Psoas muscle (tissue), 8 donors: Measurements from ENCODE around the gene LDLR. TPM values are rescaled to one million over a fixed set of nuclear protein-coding genes. Genes with fewer than 3 reads are reported as not detected.
"Not testable (repeated sequence)": the region's sequence is repeated elsewhere in the genome, so short reads cannot be mapped to it uniquely, and the experiment has no call there.

Source experiments
- ATAC-seq, 4 donors: fragments of 200-7000 bp; cut with Tn5 transposase; one replicate each; pipeline ENCODE4 v1.9.1; 2020; ENCODE audit warnings: moderate library complexity in 3 of 4, mild to moderate bottlenecking in 2 of 4
- DNase-seq, 2 donors: peaks; one replicate each; pipeline ENCODE4 v3.0.0-alpha.2; 2020
- H3K27ac ChIP-seq: fragments of 200-600 bp; one replicate; pipeline ENCODE4 v1.8.0; 2022
- H3K27me3 ChIP-seq, 3 donors: fragments of 200-600 bp in 1 of 3; one replicate each; pipeline versions ENCODE4 v1.6.1 to v1.8.0; 2013 to 2022; ENCODE audit warnings: low read length in 2 of 3, mild to moderate bottlenecking in 2 of 3, moderate library complexity in 1 of 3; ENCODE audit not compliant: insufficient read depth in 3 of 3
- H3K36me3 ChIP-seq, 2 donors: fragments of 200-600 bp in 1 of 2; one replicate each; pipeline versions ENCODE4 v1.6.1 to v1.8.0; 2013 to 2022; ENCODE audit warnings: low read depth in 1 of 2, mild to moderate bottlenecking in 1 of 2, moderate library complexity in 1 of 2; ENCODE audit not compliant: insufficient read depth in 1 of 2
- H3K4me1 ChIP-seq: fragments of 200-600 bp; one replicate; pipeline ENCODE4 v1.8.0; 2022
- H3K4me3 ChIP-seq: fragments of 200-600 bp; one replicate; pipeline ENCODE4 v1.8.0; 2022; ENCODE audit warnings: mild to moderate bottlenecking
- H3K9me3 ChIP-seq: fragments of 200-600 bp; one replicate; pipeline ENCODE4 v1.8.0; 2022
- CTCF ChIP-seq: fragments of 200-600 bp; IDR thresholded peaks from one replicate; pipeline ENCODE4 v1.8.0; 2022; ENCODE audit warnings: antibody characterized with exemption
- WGBS, 3 donors: extraction: QIAGEN DNeasy Blood & Tissue Kit; methylation state at CpG; one replicate each; pipeline versions ENCODE4 v1.1.6 to v1.1.7; 2013; 5-methylcytosine and 5-hydroxymethylcytosine counted together
- intact Hi-C, 2 donors: fragments of 100-400 bp; cut with DNase I; formaldehyde crosslinking; loops; one replicate each; pipeline versions ENCODE4 v1.11.0 to v1.14.2; 2022
- polyA plus RNA-seq, 3 donors: library from polyadenylated mRNA; stranded (reverse); fragments of 200-250 nt; gene quantifications; one replicate each; pipeline ENCODE4 v1.2.3, GENCODE V29; 2013
- total RNA-seq, 4 donors: library from RNA; stranded (reverse); fragmentation: NEBNext Ultra II Directional in 2 of 4; extraction: Animal tissue kit (Norgen Biotek cat#: 25700) in 2 of 4; gene quantifications; one replicate each; pipeline versions ENCODE4 v1.2.1 to v1.2.4, GENCODE V29; 2021 to 2023
- donor health status: healthy with polysubstance abuse.
- donor health status: DM: no; HTN: no; CAD: no; lungs with moderate emphysema.
- donor health status: Bipolar disorder and iron deficiency.
- donor health status: healthy.
- donor health status: DM: yes; HTN: yes; CAD: no.
- donor health status: DM: no; HTN: no; CAD: no.
- donor health status: DM: no; HTN: no; CAD: no.
- donor health status: DM: yes; HTN: yes; CAD: no.

LDLR gene
- total and polyA plus RNA-seq, 7 donors = 1.7 to 10.1 (median 3.4) TPM

GRCh38 chr19:11078893-11079292 is 10.4 kb upstream of the LDLR start:
- no peak overlapping the region for H3K4me3 ChIP-seq
- DNase-seq = no peak
- intact Hi-C loops = no loop called here
- no peaks in the 10 kb centered on the region for H3K9me3 ChIP-seq
- ATAC-seq = no peak
- no peaks in the 10 kb centered on the region for H3K27me3 ChIP-seq
- H3K4me1 ChIP-seq = no peaks in the 10 kb centered on the region
- no peak for TF ChIP-seq CTCF
- H3K27ac ChIP-seq = no peak overlapping the region
- 95 to 97% (median 96%) methylated on average over 11 of the region's 11 CpGs for WGBS, 3 donors
- no peaks in the 10 kb centered on the region for H3K36me3 ChIP-seq

DNA sequence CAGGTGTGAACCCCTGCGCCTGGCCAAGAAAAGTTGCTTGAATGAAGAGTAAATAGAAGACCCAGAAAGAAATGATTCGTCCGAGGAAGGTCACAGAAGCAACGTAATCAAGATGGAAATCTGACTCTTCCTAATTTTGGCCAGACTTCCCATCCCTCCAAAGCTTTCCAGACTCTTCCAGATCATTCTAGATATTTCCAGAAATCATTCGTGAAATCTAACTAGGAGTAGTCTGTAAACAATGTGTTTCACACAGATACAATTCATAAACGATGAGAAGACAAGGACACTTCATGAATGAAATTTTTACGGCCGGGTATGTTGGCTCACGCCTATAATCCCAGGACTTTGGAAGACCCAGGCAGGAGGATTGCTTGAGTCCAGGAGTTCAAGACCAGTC is 9.3 kb upstream of the LDLR start:
- H3K36me3 ChIP-seq = no peaks in the 10 kb centered on the region
- no peak for ATAC-seq
- H3K4me3 ChIP-seq = no peak overlapping the region
- DNase-seq = no peak
- no peak for TF ChIP-seq CTCF
- H3K9me3 ChIP-seq = no peaks in the 10 kb centered on the region
- H3K27ac ChIP-seq = no peak overlapping the region
- intact Hi-C loops = no loop called here
- 77 to 84% (median 79%) methylated on average over 9 of the region's 9 CpGs for WGBS, 3 donors
- no peaks in the 10 kb centered on the region for H3K27me3 ChIP-seq
- peaks cover 1% of the 10 kb centered on the region for H3K4me1 ChIP-seq

DNA sequence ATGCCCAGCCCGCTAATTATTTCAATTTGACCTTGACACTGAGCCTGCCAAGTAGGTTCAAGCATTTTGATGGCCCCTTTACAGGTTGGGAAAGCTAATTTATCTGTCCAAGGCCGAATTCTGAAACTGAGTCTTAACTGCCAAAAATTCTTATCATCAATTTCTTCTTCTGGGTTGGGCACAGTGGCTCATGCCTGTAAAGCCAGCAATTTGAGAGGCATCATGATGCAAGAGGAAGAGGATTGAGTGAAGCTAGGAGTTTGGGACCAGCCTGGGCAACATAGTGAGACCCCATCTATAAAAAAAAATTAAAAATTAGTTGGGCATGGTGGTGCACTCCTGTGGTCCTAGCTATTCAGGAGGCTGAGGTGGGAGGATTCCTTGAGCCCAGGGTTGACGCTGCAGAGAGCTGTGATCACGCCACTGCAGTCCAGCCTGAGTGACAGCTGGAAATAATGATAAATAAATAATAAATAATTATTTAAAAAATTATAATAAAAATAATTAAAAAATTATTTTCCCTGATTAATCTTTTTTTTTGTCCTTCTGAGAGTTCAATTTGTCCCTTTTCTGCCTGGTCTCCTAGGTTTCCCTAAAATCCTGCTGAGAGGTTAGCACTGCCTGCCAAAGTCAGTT is 1.3 kb upstream of the LDLR start:
- Histone ChIP-seq H3K36me3 (no peaks in the 10 kb centered on the region), H3K4me1 (peaks cover 18% of the 10 kb centered on the region), H3K4me3 (no peak overlapping the region), H3K27ac (no peak overlapping the region), H3K27me3 (peaks cover 0 to 46% (median 6%) of the 10 kb centered on the region in 3 donors), H3K9me3 (no peaks in the 10 kb centered on the region)
- no peak for DNase-seq
- intact Hi-C loops = no loop called here
- no peak for TF ChIP-seq CTCF
- ATAC-seq = no peak
- 83 to 93% (median 84%) methylated on average over 4 of the region's 4 CpGs for WGBS, 3 donors

DNA sequence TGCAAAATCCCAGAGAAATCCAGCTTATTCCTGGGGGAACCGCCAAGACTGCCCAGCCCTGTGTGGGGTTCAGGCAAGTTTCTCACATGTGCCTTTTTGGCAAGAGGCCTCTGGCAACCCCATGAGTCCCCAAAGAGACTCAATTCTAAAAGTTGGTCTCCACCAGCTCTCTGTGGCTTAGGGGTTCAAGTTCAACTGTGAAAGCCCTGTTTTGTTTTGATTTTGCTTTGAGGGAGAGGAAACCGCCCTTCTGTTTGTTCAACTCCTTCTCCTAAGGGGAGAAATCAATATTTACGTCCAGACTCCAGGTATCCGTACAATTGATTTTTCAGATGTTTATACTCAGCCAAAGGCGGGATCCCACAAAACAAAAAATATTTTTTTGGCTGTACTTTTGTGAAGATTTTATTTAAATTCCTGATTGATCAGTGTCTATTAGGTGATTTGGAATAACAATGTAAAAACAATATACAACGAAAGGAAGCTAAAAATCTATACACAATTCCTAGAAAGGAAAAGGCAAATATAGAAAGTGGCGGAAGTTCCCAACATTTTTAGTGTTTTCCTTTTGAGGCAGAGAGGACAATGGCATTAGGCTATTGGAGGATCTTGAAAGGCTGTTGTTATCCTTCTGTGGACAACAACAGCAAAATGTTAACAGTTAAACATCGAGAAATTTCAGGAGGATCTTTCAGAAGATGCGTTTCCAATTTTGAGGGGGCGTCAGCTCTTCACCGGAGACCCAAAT is 583 bp upstream of the LDLR start:
- 25 to 34% (median 27%) methylated on average over 11 of the region's 11 CpGs for WGBS, 3 donors
- intact Hi-C loops = no loop called here
- DNase-seq = no peak
- H3K36me3 ChIP-seq = no peaks in the 10 kb centered on the region
- H3K9me3 ChIP-seq = no peaks in the 10 kb centered on the region
- H3K4me3 ChIP-seq = peak overlapping the region; percentile 70
- no peak for ATAC-seq
- peaks cover 18% of the 10 kb centered on the region for H3K4me1 ChIP-seq
- peak overlapping the region; percentile 76 for H3K27ac ChIP-seq
- peaks cover 0 to 50% (median 6%) of the 10 kb centered on the region in 3 donors for H3K27me3 ChIP-seq
- no peak for TF ChIP-seq CTCF

DNA sequence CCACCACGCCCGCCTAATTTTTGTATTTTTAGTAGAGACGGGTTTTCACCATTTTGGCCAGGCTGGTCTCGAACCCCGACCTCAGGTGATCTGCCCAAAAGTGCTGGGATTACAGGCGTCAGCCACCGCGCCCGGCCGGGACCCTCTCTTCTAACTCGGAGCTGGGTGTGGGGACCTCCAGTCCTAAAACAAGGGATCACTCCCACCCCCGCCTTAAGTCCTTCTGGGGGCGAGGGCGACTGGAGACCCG is 676 bp downstream of the LDLR start:
- 0% methylated on average over 15 of the region's 15 CpGs for WGBS, 3 donors
- Histone ChIP-seq H3K27ac (peak overlapping the region; percentile 76), H3K4me1 (peaks cover 22% of the 10 kb centered on the region), H3K27me3 (peaks cover 0 to 59% (median 6%) of the 10 kb centered on the region in 3 donors), H3K4me3 (peak overlapping the region; percentile 70)
- H3K36me3 ChIP-seq, DNase-seq, H3K9me3 ChIP-seq, intact Hi-C loops, ATAC-seq: not testable (repeated sequence)
